HG03039 (cell line): Measurements from ENCODE around the gene C1orf21.

Experiments used
- ATAC-seq: cut with Tn5 transposase; IDR thresholded peaks from one replicate; pipeline ENCODE4 v1.9.1; 2021; ENCODE audit warnings: mild to moderate bottlenecking, moderate library complexity; ENCODE audit not compliant: unreplicated experiment

Gene C1orf21

GRCh38 chr1:184385865-184386311 lies 941 bp upstream of the C1orf21 start:
- ATAC-seq: no peak

GRCh38 chr1:184387069-184387475 lies 243 bp downstream of the C1orf21 start:
- ATAC-seq: no peak

GRCh38 chr1:184387476-184388318 lies 868 bp downstream of the C1orf21 start:
- ATAC-seq: peak; percentile 17

GRCh38 chr1:184388319-184388889 lies 1.6 kb downstream of the C1orf21 start:
- ATAC-seq: no peak

- no peak for ATAC-seq
These were observed 2.1 kb downstream of the C1orf21 start for GRCh38 chr1:184388971-184389370.

GRCh38 chr1:184389446-184389845 lies 2.6 kb downstream of the C1orf21 start:
- ATAC-seq: no peak

- no peak for ATAC-seq
These were observed 4.1 kb downstream of the C1orf21 start for GRCh38 chr1:184390889-184391288.

- no peak for ATAC-seq
These were observed 5.2 kb downstream of the C1orf21 start for GRCh38 chr1:184392067-184392466.

- no peak for ATAC-seq
These were observed 6.1 kb downstream of the C1orf21 start for GRCh38 chr1:184392779-184393522.

GRCh38 chr1:184393962-184394361 lies 7.1 kb downstream of the C1orf21 start:
- ATAC-seq: no peak

- ATAC-seq: no peak
These were observed 8.5 kb downstream of the C1orf21 start for GRCh38 chr1:184395370-184395769.

GRCh38 chr1:184395937-184396480 lies 9.2 kb downstream of the C1orf21 start:
- no peak for ATAC-seq

- ATAC-seq: no peak
These were observed 12.5 kb downstream of the C1orf21 start for GRCh38 chr1:184399192-184399847.

GRCh38 chr1:184403961-184404726 lies 17.3 kb downstream of the C1orf21 start:
- no peak for ATAC-seq

- ATAC-seq: no peak
These were observed 17.8 kb downstream of the C1orf21 start for GRCh38 chr1:184404727-184405027.

GRCh38 chr1:184405094-184405800 lies 18.4 kb downstream of the C1orf21 start:
- ATAC-seq: no peak

GRCh38 chr1:184405801-184406142 lies 18.9 kb downstream of the C1orf21 start:
- ATAC-seq: no peak

GRCh38 chr1:184406479-184406878 lies 19.6 kb downstream of the C1orf21 start:
- ATAC-seq: no peak

- ATAC-seq: no peak
These were observed 21.1 kb downstream of the C1orf21 start for GRCh38 chr1:184407816-184408510.
